Cardiac muscle cell (in vitro differentiated cells and primary cell): Measurements from ENCODE around the gene KRT5. TPM values are rescaled to one million over a fixed set of nuclear protein-coding genes. Genes with fewer than 3 reads are reported as not detected.

Experiments used
- DNase-seq, 2 donors: peaks; one replicate each; pipeline versions ENCODE4 v3.0.0 to v3.0.0-alpha.2; 2010 to 2017; ENCODE audit warnings: low read depth in 1 of 2, low spot score in 1 of 2
- H3K27ac ChIP-seq: fragments of 200-600 bp; sonication (generic); 2 replicates; pipeline ENCODE4 v1.5.1; 2016
- H3K27me3 ChIP-seq: fragments of 200-600 bp; sonication (generic); 2 replicates; pipeline ENCODE4 v1.6.0; 2016; ENCODE audit warnings: control low read depth
- H3K36me3 ChIP-seq: fragments of 200-600 bp; sonication (generic); 2 replicates; pipeline ENCODE4 v1.5.1; 2016; ENCODE audit warnings: control low read depth
- H3K4me1 ChIP-seq: fragments of 200-600 bp; sonication (generic); 2 replicates; pipeline ENCODE4 v1.8.1; 2017; ENCODE audit warnings: low read depth, mild to moderate bottlenecking, mixed run types
- H3K4me3 ChIP-seq: fragments of 200-600 bp; sonication (generic); 2 replicates; pipeline ENCODE4 v1.5.1; 2016; ENCODE audit warnings: mild to moderate bottlenecking
- H3K9me3 ChIP-seq: fragments of 200-600 bp; sonication (generic); 2 replicates; pipeline ENCODE4 v1.5.1; 2017; ENCODE audit warnings: low read depth, mild to moderate bottlenecking, control low read depth
- polyA plus RNA-seq: library from polyadenylated mRNA; unstranded; fragments of >200 nt; fragmentation: Nextera tagmentation; extraction: Ambion mirVana; gene quantifications from 2 replicates; pipeline ENCODE4 v1.2.1, GENCODE V29; 2016
- total RNA-seq: library from RNA; depleted of rRNA; stranded (reverse); fragments of >200 nt; gene quantifications from 2 replicates; pipeline ENCODE4 v1.2.3, GENCODE V29; 2016
- TF ChIP-seq, protein P1 (sequence below): IDR thresholded peaks from 2 replicates; pipeline ENCODE4 v1.5.1; 2012; ENCODE audit warnings: low read depth, mild to moderate bottlenecking, low read length

Gene KRT5
- total and polyA plus RNA-seq, 2 experiments from 2014 or later, result 0.23 TPM; not detected in 1

DNA sequence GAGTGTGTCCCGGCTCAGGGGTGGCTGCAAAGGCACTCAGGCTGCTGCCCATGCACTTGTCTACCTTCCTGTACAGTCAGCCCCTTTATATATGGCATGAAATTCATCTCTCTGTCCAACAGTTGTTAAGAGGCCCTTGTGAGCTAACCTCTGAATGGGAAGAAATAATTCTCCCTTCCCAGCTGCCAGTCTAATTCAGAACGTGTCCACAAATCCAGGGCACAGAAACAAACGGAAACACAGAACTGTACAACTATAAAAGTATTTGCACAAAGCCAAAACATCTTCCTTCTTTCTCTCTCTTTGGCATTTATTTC, 849 bp downstream of the KRT5 start:
- peaks cover 3% of the 10 kb centered on the region for H3K27me3 ChIP-seq

DNA sequence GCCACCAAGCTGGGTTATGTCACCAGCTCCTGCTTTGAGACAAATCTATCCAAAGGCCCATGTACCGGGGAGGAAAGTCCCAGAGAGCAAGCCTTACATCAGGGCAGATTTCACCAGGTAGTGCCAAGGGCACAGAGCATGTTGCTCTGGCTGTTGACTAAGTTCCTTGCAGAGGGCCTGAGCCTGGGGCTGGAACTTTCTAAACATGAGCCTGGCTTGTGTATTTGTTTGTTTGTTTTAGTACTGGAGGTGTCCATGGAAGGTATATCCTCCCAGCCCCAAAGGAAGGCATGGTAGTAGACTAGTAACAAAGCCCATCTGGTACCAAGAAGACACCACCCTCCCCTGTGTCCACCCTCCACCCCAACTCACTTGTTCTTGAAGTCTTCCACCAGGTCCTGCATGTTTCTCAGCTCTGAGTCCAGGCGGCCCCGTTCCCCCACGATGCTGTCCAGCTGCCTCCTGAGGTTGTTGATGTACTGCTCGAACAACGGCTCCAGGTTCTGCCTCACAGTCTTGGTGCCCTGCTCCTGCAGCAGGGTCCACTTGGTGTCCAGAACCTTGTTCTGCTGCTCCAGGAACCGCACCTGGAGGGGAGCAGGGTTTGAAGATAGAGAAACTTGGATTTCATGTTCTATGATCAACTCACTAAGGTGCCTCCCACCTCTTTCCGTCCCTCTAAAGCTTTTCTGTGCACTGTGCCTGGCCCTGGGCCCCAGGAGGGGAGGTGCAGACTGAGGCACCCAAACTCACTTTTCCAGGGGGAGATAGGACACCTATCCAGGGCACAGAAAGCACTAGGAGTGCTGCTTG, 1.4 kb downstream of the KRT5 start:
- Histone ChIP-seq H3K9me3 (no peaks in the 10 kb centered on the region), H3K4me1 (no peaks in the 10 kb centered on the region), H3K27ac (no peak overlapping the region), H3K4me3 (no peak overlapping the region), H3K27me3 (peaks cover 3% of the 10 kb centered on the region), H3K36me3 (no peaks in the 10 kb centered on the region)
- TF ChIP-seq, protein P1, sequence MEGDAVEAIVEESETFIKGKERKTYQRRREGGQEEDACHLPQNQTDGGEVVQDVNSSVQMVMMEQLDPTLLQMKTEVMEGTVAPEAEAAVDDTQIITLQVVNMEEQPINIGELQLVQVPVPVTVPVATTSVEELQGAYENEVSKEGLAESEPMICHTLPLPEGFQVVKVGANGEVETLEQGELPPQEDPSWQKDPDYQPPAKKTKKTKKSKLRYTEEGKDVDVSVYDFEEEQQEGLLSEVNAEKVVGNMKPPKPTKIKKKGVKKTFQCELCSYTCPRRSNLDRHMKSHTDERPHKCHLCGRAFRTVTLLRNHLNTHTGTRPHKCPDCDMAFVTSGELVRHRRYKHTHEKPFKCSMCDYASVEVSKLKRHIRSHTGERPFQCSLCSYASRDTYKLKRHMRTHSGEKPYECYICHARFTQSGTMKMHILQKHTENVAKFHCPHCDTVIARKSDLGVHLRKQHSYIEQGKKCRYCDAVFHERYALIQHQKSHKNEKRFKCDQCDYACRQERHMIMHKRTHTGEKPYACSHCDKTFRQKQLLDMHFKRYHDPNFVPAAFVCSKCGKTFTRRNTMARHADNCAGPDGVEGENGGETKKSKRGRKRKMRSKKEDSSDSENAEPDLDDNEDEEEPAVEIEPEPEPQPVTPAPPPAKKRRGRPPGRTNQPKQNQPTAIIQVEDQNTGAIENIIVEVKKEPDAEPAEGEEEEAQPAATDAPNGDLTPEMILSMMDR, result no peak
- no peak for DNase-seq

More for the DNA sequence above, 849 bp downstream of the KRT5 start:
- H3K27ac ChIP-seq, result no peak overlapping the region
- TF ChIP-seq, protein P1, result no peak
- no peaks in the 10 kb centered on the region for H3K4me1 ChIP-seq
- no peak for DNase-seq
- no peaks in the 10 kb centered on the region for H3K36me3 ChIP-seq
- no peaks in the 10 kb centered on the region for H3K9me3 ChIP-seq
- H3K4me3 ChIP-seq, result no peak overlapping the region

DNA sequence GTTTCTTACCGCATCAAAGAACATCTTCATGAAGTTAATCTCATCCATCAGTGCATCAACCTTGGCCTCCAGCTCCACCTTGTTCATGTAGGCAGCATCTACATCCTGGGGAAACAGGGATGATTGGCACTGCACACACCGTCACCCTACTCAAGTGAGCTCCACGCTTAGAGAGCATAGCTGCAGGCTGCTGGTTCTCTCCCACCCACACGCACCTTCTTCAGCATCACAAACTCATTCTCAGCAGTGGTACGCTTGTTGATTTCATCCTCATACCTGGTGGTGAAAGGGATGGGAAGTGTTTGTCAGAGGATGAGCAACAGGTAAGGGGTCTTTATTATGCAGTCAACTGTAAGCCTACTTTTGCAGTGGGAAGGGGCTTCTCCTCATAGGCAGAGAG, 2.3 kb downstream of the KRT5 start:
- Histone ChIP-seq H3K4me1 (no peaks in the 10 kb centered on the region), H3K36me3 (no peaks in the 10 kb centered on the region)
- no peak for DNase-seq

DNA sequence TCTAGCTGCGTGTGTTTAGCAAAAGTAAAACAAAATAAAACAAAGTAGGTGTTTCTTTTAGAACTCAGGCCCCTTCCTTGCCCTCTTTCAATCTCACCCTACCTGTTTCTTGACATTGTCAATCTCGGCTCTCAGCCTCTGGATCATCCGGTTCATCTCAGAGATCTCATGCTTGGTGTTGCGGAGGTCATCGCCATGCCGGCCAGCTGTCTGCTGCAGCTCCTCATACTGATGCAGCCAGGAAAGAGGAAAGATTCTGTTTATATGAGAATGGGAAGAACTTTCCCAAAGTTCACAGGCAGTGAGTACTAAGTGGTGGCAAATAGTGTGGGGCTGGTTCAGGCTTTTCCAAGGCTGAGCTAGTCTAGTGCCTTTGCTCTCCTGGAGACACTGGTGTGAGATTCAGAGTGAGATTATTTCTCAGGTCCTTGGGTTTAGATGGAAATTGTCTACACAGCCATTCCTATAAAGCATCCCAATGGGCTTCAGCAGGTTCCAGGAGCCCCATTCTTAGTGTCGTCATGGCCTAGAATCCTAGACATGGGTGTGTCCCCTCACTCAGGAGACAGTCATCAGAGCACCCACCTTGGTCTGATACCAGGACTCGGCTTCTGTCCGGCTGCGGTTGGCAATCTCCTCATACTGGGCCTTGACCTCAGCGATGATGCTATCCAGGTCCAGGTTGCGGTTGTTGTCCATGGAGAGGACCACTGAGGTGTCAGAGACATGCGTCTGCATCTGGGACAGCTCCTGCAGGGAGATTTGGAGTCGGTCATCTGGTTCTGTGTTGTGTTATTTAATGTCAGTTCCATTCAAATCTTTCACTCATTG, 3.0 kb downstream of the KRT5 start:
- H3K36me3 ChIP-seq, result no peaks in the 10 kb centered on the region
- no peak overlapping the region for H3K4me3 ChIP-seq
- H3K9me3 ChIP-seq, result no peaks in the 10 kb centered on the region
- no peak for DNase-seq
- H3K4me1 ChIP-seq, result no peaks in the 10 kb centered on the region
- H3K27ac ChIP-seq, result no peak overlapping the region
- TF ChIP-seq, protein P1, result no peak
- peaks cover 3% of the 10 kb centered on the region for H3K27me3 ChIP-seq

More for the DNA sequence above, 2.3 kb downstream of the KRT5 start:
- TF ChIP-seq, protein P1, result no peak
- H3K27ac ChIP-seq, result no peak overlapping the region
- H3K4me3 ChIP-seq, result no peak overlapping the region
- peaks cover 3% of the 10 kb centered on the region for H3K27me3 ChIP-seq
- H3K9me3 ChIP-seq, result no peaks in the 10 kb centered on the region

DNA sequence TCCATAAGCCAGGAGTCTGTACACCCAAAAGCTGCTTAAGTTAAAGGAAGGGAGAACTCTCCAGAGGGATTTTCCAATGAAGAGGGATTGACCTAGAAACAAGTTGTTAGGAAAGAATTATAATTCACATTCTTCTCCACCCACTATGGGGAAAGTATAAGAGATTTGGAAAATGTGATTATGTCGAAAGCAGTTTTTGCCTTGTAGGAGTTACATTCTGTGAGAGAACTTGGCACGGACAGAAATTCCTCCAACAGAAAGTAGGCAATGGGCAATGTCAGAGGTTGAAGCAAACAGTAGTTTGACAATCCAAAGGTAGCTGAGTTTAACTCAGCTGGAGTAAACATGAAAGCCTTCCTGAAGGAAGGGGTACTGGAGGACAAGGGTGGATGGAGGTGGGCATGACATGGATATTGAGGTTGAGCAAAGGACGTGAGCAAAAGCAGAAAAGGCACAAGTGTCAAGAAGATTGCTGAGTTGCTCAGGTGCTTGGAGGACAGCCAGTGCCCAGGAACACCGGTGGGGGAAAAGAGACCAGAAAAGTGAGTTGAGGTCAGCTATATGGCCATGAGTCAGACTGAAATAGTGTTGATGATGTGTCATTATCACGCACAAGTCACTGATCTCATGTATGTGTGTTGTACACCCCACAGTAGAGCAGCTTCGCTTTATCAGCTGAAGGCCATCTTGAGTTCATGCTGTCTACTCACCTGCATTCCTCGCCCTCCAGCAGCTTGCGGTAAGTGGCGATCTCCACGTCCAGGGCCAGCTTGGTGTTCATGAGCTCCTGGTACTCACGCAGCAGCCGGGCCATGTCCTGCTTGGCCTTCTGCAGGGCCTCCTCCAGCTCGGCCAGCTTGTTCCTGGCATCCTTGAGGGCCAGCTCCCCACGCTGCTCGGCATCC, 4.0 kb downstream of the KRT5 start:
- DNase-seq, result peak in 1 of 2 donors; percentile 69
- Histone ChIP-seq H3K4me1 (no peaks in the 10 kb centered on the region), H3K27me3 (peaks cover 3% of the 10 kb centered on the region), H3K27ac (no peak overlapping the region), H3K9me3 (no peaks in the 10 kb centered on the region), H3K36me3 (no peaks in the 10 kb centered on the region), H3K4me3 (no peak overlapping the region)
- TF ChIP-seq, protein P1, result no peak
